ENCODE data around the gene WDR45B. TPM values are rescaled to one million over a fixed set of nuclear protein-coding genes. Genes with fewer than 3 reads are reported as not detected.

Gene WDR45B
- total RNA-seq, 2 experiments from 2014 or later: 42.8 to 43.0 TPM

GRCh38 chr17:82670661-82671450, 22.6 kb upstream of the WDR45B start:
- no peak overlapping the region for H3K27ac Mint-ChIP-seq
- ChIA-PET POLR2A (no interaction called here), CTCF (no interaction called here)
- H3K27me3 Mint-ChIP-seq: no peaks in the 10 kb centered on the region
- no peak overlapping the region for H3K4me3 Mint-ChIP-seq
- no peaks in the 10 kb centered on the region for H3K9me3 Mint-ChIP-seq
- DNase-seq: no peak
- H3K36me3 Mint-ChIP-seq: peaks cover 1% of the 10 kb centered on the region
- peaks cover 2% of the 10 kb centered on the region for H3K4me1 Mint-ChIP-seq (ENCODE audit: low read depth)
- intact Hi-C loops (cut with micrococcal nuclease): no loop called here

- Mint-ChIP-seq H3K4me3 (no peak overlapping the region), H3K27ac (no peak overlapping the region), H3K9me3 (no peaks in the 10 kb centered on the region), H3K4me1 (ENCODE audit: low read depth) (peaks cover 2% of the 10 kb centered on the region), H3K27me3 (no peaks in the 10 kb centered on the region), H3K36me3 (no peaks in the 10 kb centered on the region)
- DNase-seq: peak; percentile 65
- intact Hi-C loops (cut with micrococcal nuclease): loop anchor here (10.0 kb wide), 1 partner anchor 106 kb away; no protein-coding TSS in a partner anchor
- CTCF ChIA-PET: interaction anchor here (0.6 to 2.2 kb wide), 8 partner anchors 20 to 240 kb away, joined by 3 to 25 read pairs (median 4); partner anchors contain the start of gene FN3KRP
- POLR2A ChIA-PET: no interaction called here
Measured at GRCh38 chr17:82668631-82669099, 20.4 kb upstream of the WDR45B start.

GRCh38 chr17:82668024-82668630, 19.9 kb upstream of the WDR45B start:
- Mint-ChIP-seq H3K4me3 (no peak overlapping the region), H3K4me1 (ENCODE audit: low read depth) (peaks cover 2% of the 10 kb centered on the region), H3K36me3 (no peaks in the 10 kb centered on the region), H3K27me3 (no peaks in the 10 kb centered on the region), H3K9me3 (no peaks in the 10 kb centered on the region), H3K27ac (no peak overlapping the region)
- intact Hi-C loops (cut with micrococcal nuclease): loop anchor here (10.0 kb wide), 1 partner anchor 107 kb away; no protein-coding TSS in a partner anchor
- ChIA-PET CTCF (interaction anchor here (1.2 to 2.2 kb wide), 4 partner anchors 100 to 217 kb away, joined by 3 to 25 read pairs (median 6); no protein-coding TSS in a partner anchor), POLR2A (no interaction called here)
- DNase-seq: no peak

DNA sequence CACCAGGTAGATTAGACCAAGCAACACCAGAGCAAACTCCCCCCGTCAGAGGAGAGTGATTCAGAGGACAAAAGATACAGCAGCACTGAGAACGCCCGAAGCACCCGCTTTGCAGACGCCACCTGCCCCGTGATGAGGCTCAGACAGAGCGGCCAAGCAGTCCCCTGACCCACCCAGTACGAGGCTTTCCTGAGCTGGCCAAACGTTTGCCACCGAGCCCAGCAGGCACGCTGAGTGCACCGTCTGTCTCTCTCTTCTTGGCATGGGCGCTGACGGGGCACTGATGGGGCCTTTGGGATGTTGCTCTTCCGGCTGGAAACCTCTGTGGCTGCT, 19.4 kb upstream of the WDR45B start:
- peaks cover 2% of the 10 kb centered on the region for H3K4me1 Mint-ChIP-seq (ENCODE audit: low read depth)
- ChIA-PET CTCF (interaction anchor here (1.3 to 2.2 kb wide), 3 partner anchors 101 to 218 kb away, joined by 3 to 25 read pairs (median 8); no protein-coding TSS in a partner anchor), POLR2A (no interaction called here)
- DNase-seq: no peak
- no peaks in the 10 kb centered on the region for H3K9me3 Mint-ChIP-seq
- intact Hi-C loops (cut with micrococcal nuclease): loop anchor here (10.0 kb wide), 1 partner anchor 107 kb away; no protein-coding TSS in a partner anchor
- no peak overlapping the region for H3K4me3 Mint-ChIP-seq
- no peaks in the 10 kb centered on the region for H3K36me3 Mint-ChIP-seq
- no peaks in the 10 kb centered on the region for H3K27me3 Mint-ChIP-seq
- no peak overlapping the region for H3K27ac Mint-ChIP-seq

DNA sequence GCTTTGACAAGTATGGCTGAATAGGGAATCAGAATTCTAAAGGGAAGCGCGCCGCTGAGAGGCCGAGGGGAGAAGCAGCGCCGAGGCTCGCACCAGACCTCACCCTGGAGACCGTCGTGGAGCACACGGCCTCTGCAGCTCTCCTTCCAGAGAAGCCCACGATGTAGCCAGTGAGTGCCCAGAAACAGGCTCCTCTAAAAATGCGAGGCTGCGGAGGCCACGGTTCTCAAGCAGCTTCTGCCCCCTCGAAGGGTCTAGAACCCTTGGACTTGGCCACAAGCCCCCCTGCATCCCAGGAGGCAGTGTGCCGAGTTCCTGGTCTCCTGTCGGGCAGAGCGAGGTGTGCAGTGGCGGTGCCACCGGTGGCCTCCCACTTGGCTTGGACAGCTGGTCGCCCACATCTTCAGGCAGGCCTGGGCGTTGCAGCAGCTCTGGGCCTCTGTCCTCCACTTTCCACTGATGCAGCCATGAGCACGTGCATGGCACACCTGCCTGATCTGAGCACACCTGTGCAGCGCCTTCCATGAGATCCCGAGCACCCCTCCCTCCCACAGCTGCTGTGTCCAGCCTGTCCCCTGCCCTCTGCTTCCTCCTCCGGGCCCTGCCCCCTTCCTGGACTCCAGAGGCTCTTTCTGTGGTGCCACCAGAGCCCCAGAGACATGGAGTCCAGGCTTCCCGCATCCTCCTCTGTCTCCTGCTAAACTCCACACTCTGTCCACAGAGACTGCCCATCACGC, 18.9 kb upstream of the WDR45B start:
- H3K27me3 Mint-ChIP-seq: no peaks in the 10 kb centered on the region
- H3K36me3 Mint-ChIP-seq: no peaks in the 10 kb centered on the region
- ChIA-PET POLR2A (no interaction called here), CTCF (interaction anchor here (2.2 kb wide), 1 partner anchor 109 kb away, joined by 25 read pairs; no protein-coding TSS in a partner anchor)
- H3K4me3 Mint-ChIP-seq: no peak overlapping the region
- intact Hi-C loops (cut with micrococcal nuclease): loop anchor here (10.0 kb wide), 1 partner anchor 108 kb away; no protein-coding TSS in a partner anchor
- peaks cover 2% of the 10 kb centered on the region for H3K4me1 Mint-ChIP-seq (ENCODE audit: low read depth)
- no peaks in the 10 kb centered on the region for H3K9me3 Mint-ChIP-seq
- no peak for DNase-seq
- H3K27ac Mint-ChIP-seq: no peak overlapping the region

DNA sequence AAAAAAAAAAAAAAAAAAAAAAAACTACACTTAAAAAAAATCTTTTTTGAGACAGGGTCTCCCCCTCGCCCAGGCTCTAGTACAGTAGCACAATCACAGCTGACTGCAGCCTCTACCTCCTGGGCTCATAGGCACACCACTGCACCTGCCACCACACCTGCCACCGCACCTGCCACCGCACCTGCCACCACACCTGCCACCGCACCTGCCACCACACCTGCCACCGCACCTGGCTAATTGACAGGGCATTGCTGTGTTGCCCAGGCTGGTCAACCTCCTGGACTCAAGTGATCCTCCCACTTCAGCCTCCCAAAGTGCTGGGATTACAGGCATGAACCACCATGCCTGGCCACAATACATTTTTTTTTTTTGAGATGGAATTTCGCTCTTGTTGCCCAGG, 17.6 kb upstream of the WDR45B start:
- CTCF ChIA-PET: no interaction called here

DNA sequence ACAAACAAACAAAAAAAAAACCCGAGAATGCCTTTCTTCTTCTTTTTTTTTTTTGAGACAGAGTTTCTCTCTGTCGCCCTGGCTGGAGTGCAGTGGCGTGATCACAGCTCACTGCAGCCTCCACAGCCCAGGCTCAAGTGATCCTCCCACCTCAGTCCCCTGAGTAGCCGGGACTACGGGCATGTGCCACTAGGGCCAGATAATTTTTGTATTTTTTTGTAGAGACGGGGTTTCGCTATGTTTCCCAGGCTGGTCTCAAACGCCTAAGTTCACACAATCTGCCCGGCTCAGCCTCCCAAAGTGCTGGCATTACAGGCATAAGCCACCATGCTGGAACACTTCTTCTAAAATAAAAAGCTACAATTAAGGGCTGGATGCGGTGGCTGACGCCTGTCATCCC, 17.0 kb upstream of the WDR45B start:
- Mint-ChIP-seq H3K27ac (no peak overlapping the region), H3K4me3 (no peak overlapping the region), H3K9me3 (no peaks in the 10 kb centered on the region), H3K4me1 (ENCODE audit: low read depth) (peaks cover 2% of the 10 kb centered on the region), H3K27me3 (no peaks in the 10 kb centered on the region), H3K36me3 (no peaks in the 10 kb centered on the region)
- ChIA-PET POLR2A (no interaction called here), CTCF (no interaction called here)
- DNase-seq: no peak
- intact Hi-C loops (cut with micrococcal nuclease): loop anchor here (10.0 kb wide), 1 partner anchor 110 kb away; no protein-coding TSS in a partner anchor

More for the DNA sequence above, 17.6 kb upstream of the WDR45B start:
- H3K27me3 Mint-ChIP-seq: no peaks in the 10 kb centered on the region
- no peak for DNase-seq
- no peak overlapping the region for H3K4me3 Mint-ChIP-seq
- peaks cover 2% of the 10 kb centered on the region for H3K4me1 Mint-ChIP-seq (ENCODE audit: low read depth)
- intact Hi-C loops (cut with micrococcal nuclease): loop anchor here (10.0 kb wide), 1 partner anchor 109 kb away; no protein-coding TSS in a partner anchor
- POLR2A ChIA-PET: no interaction called here
- no peak overlapping the region for H3K27ac Mint-ChIP-seq
- no peaks in the 10 kb centered on the region for H3K9me3 Mint-ChIP-seq
- H3K36me3 Mint-ChIP-seq: no peaks in the 10 kb centered on the region

DNA sequence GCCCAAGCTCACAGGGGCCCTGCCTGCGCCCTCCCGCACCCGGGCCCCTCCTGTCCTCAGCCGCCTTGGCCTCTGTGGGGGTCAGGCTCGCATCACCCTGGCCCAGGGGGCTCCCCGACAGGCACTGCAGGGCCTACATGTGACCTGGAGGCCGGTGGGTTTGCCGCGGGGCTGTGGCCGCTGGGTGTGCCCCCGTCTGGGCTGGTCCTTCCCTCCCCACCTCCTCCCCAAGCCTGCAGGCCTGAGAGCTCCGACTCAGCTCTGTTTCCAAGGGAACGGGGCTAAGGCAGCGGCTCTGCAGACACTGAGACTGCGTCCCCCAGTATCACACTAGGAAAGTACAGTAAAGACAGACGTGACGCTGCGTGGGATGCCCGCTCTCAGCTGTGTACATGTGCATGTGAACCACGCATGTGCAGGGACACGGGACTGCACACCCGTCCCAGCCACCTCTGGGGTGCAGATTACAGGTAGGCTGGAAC, 16.5 kb upstream of the WDR45B start:
- DNase-seq: no peak
- Mint-ChIP-seq H3K4me1 (ENCODE audit: low read depth) (peaks cover 2% of the 10 kb centered on the region), H3K9me3 (no peaks in the 10 kb centered on the region), H3K27me3 (no peaks in the 10 kb centered on the region), H3K27ac (no peak overlapping the region), H3K36me3 (no peaks in the 10 kb centered on the region), H3K4me3 (no peak overlapping the region)
- ChIA-PET CTCF (no interaction called here), POLR2A (no interaction called here)
- intact Hi-C loops (cut with micrococcal nuclease): loop anchor here (10.0 kb wide), 1 partner anchor 110 kb away; no protein-coding TSS in a partner anchor

GRCh38 chr17:82664276-82664575, 16.0 kb upstream of the WDR45B start:
- no peaks in the 10 kb centered on the region for H3K9me3 Mint-ChIP-seq
- H3K4me3 Mint-ChIP-seq: no peak overlapping the region
- ChIA-PET POLR2A (no interaction called here), CTCF (no interaction called here)
- intact Hi-C loops (cut with micrococcal nuclease): loop anchor here (10.0 kb wide), 1 partner anchor 111 kb away; no protein-coding TSS in a partner anchor
- DNase-seq: no peak
- no peaks in the 10 kb centered on the region for H3K27me3 Mint-ChIP-seq
- no peak overlapping the region for H3K27ac Mint-ChIP-seq
- H3K4me1 Mint-ChIP-seq (ENCODE audit: low read depth): peaks cover 2% of the 10 kb centered on the region
- no peaks in the 10 kb centered on the region for H3K36me3 Mint-ChIP-seq

DNA sequence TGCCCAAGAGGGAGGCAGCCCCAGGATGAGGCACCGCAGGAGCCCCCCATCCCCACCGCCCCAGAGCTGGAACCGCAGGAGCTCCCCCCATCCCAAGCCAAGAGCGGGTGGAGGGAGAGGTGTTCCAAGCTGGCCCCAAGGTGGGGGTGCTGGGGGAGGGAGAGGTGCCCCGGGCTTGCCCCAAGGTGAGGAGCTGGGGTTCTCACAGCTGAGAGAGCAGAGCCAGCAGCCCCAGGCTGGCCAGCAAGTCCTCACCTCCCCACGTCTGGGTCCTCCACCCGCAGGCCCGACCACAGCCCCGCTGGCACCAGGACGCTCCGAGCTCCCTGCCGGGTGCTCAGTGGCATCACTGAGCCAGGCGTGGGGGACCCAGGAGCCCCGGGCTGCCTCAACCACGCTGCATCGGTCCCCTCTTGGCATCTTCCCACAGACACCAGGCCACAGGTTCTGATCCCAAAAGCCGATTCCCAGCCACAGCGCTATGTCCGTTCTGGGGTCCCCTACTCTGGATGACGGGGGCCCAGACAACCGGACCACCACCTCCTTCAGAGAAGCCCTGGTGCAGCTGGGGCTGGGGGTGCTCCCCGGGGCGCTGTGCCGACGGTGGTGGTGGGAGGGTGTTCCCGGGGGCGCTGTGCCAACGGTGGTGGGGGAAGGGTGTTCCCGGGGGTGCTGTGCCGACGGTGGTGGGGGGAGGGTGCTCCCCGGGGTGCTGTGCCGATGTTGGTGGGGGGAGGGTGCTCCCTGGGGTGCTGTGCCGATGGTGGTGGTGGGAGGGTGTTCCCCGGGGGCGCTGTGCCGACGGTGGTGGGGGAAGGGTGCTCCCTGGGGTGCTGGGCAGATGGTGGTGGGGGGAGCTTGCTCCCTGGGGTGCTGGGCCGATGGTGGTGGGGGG, 15.4 kb upstream of the WDR45B start:
- ChIA-PET POLR2A (no interaction called here), CTCF (no interaction called here)
- H3K4me1 Mint-ChIP-seq (ENCODE audit: low read depth): peaks cover under 1% of the 10 kb centered on the region
- no peak for DNase-seq
- no peak overlapping the region for H3K4me3 Mint-ChIP-seq
- intact Hi-C loops (cut with micrococcal nuclease): loop anchor here (10.0 kb wide), 1 partner anchor 111 kb away; no protein-coding TSS in a partner anchor
- no peaks in the 10 kb centered on the region for H3K27me3 Mint-ChIP-seq
- H3K27ac Mint-ChIP-seq: no peak overlapping the region
- no peaks in the 10 kb centered on the region for H3K36me3 Mint-ChIP-seq
- no peaks in the 10 kb centered on the region for H3K9me3 Mint-ChIP-seq

- Mint-ChIP-seq H3K27me3 (no peaks in the 10 kb centered on the region), H3K4me3 (no peak overlapping the region), H3K27ac (no peak overlapping the region), H3K4me1 (ENCODE audit: low read depth) (no peaks in the 10 kb centered on the region), H3K9me3 (no peaks in the 10 kb centered on the region), H3K36me3 (no peaks in the 10 kb centered on the region)
- ChIA-PET CTCF (no interaction called here), POLR2A (no interaction called here)
- intact Hi-C loops (cut with micrococcal nuclease): loop anchor here (10.0 kb wide), 1 partner anchor 112 kb away; no protein-coding TSS in a partner anchor
- no peak for DNase-seq
Measured at GRCh38 chr17:82662711-82663261, 14.5 kb upstream of the WDR45B start.

Measured in activated CD4-positive, alpha-beta memory T cell treated with anti-CD3 and anti-CD28 coated beads for 36 hours (primary cell).